ENCODE measurements around the gene OLIG2. TPM values are rescaled to one million over a fixed set of nuclear protein-coding genes. Genes with fewer than 3 reads are reported as not detected.

OLIG2 gene
- total RNA-seq, 4 donors from 2014 or later = not detected

GRCh38 chr21:33063907-33064622 lies 38.3 kb downstream of the OLIG2 start:
- Histone ChIP-seq H3K4me3 (no peak overlapping the region), H3K9me3 (no peaks in the 10 kb centered on the region), H3K36me3 (no peaks in the 10 kb centered on the region), H3K4me1 (no peaks in the 10 kb centered on the region), H3K27ac (no peak overlapping the region), H3K27me3 (peaks cover 85% of the 10 kb centered on the region)
- WGBS = 39% methylated on average over 14 of the region's 14 CpGs
- DNase-seq (ENCODE audit: low spot score in 2 of 2) = no peak
- no peak for TF ChIP-seq EP300 (IDR thresholded peaks at IDR 0.05)
- TF ChIP-seq POLR2A (IDR thresholded peaks at IDR 0.05) = no peak
- no peak for TF ChIP-seq CTCF (IDR thresholded peaks at IDR 0.05)
- TF ChIP-seq POLR2AphosphoS5 (IDR thresholded peaks at IDR 0.05) = no peak

- Histone ChIP-seq H3K36me3 (no peaks in the 10 kb centered on the region), H3K4me3 (no peak overlapping the region), H3K27me3 (peaks cover 93% of the 10 kb centered on the region), H3K9me3 (no peaks in the 10 kb centered on the region), H3K27ac (no peak overlapping the region), H3K4me1 (peaks cover 2% of the 10 kb centered on the region)
- WGBS = 42% methylated on average over 18 of the region's 18 CpGs
- TF ChIP-seq POLR2A (IDR thresholded peaks at IDR 0.05) (no peak), POLR2AphosphoS5 (IDR thresholded peaks at IDR 0.05) (no peak), EP300 (IDR thresholded peaks at IDR 0.05) (no peak), CTCF (IDR thresholded peaks at IDR 0.05) (no peak)
- DNase-seq (ENCODE audit: low spot score in 2 of 2) = no peak
Measured at GRCh38 chr21:33064623-33065390, 39.1 kb downstream of the OLIG2 start.

GRCh38 chr21:33067043-33067442 lies 41.3 kb downstream of the OLIG2 start:
- H3K4me1 ChIP-seq = peaks cover 24% of the 10 kb centered on the region
- no peak overlapping the region for H3K27ac ChIP-seq
- H3K9me3 ChIP-seq = no peaks in the 10 kb centered on the region
- 82% methylated on average over 6 of the region's 7 CpGs for WGBS
- H3K27me3 ChIP-seq = peaks cover 99% of the 10 kb centered on the region
- DNase-seq (ENCODE audit: low spot score in 2 of 2) = no peak
- no peak overlapping the region for H3K4me3 ChIP-seq
- H3K36me3 ChIP-seq = no peaks in the 10 kb centered on the region
- TF ChIP-seq POLR2AphosphoS5 (IDR thresholded peaks at IDR 0.05) (no peak), POLR2A (IDR thresholded peaks at IDR 0.05) (no peak), CTCF (IDR thresholded peaks at IDR 0.05) (no peak), EP300 (IDR thresholded peaks at IDR 0.05) (no peak)

- no peaks in the 10 kb centered on the region for H3K36me3 ChIP-seq
- H3K27me3 ChIP-seq = peaks cover 100% of the 10 kb centered on the region
- H3K4me3 ChIP-seq = no peak overlapping the region
- TF ChIP-seq EP300 (IDR thresholded peaks at IDR 0.05) (no peak), POLR2AphosphoS5 (IDR thresholded peaks at IDR 0.05) (no peak), CTCF (IDR thresholded peaks at IDR 0.05) (no peak), POLR2A (IDR thresholded peaks at IDR 0.05) (no peak)
- WGBS = 39% methylated on average over 3 of the region's 4 CpGs
- H3K4me1 ChIP-seq = peaks cover 25% of the 10 kb centered on the region
- no peak for DNase-seq (ENCODE audit: low spot score in 2 of 2)
- H3K9me3 ChIP-seq = no peaks in the 10 kb centered on the region
- no peak overlapping the region for H3K27ac ChIP-seq
Measured at GRCh38 chr21:33067457-33067856, 41.7 kb downstream of the OLIG2 start.

- DNase-seq (ENCODE audit: low spot score in 2 of 2) = no peak
- H3K4me1 ChIP-seq = peaks cover 25% of the 10 kb centered on the region
- no peak for TF ChIP-seq EP300 (IDR thresholded peaks at IDR 0.05)
- no peak for TF ChIP-seq POLR2A (IDR thresholded peaks at IDR 0.05)
- no peak for TF ChIP-seq POLR2AphosphoS5 (IDR thresholded peaks at IDR 0.05)
- no peak for TF ChIP-seq CTCF (IDR thresholded peaks at IDR 0.05)
- 70% methylated on average over 5 of the region's 5 CpGs for WGBS
- H3K4me3 ChIP-seq = no peak overlapping the region
- H3K9me3 ChIP-seq = no peaks in the 10 kb centered on the region
- peaks cover 100% of the 10 kb centered on the region for H3K27me3 ChIP-seq
- H3K27ac ChIP-seq = no peak overlapping the region
- no peaks in the 10 kb centered on the region for H3K36me3 ChIP-seq
Measured at GRCh38 chr21:33069243-33069642, 43.5 kb downstream of the OLIG2 start.
